ENCODE results near the gene ZNF784. TPM values are rescaled to one million over a fixed set of nuclear protein-coding genes. Genes with fewer than 3 reads are reported as not detected.

ZNF784 gene
- total and polyA plus RNA-seq, 7 donors, result 4.9 to 22.2 (median 10.4) TPM

DNA sequence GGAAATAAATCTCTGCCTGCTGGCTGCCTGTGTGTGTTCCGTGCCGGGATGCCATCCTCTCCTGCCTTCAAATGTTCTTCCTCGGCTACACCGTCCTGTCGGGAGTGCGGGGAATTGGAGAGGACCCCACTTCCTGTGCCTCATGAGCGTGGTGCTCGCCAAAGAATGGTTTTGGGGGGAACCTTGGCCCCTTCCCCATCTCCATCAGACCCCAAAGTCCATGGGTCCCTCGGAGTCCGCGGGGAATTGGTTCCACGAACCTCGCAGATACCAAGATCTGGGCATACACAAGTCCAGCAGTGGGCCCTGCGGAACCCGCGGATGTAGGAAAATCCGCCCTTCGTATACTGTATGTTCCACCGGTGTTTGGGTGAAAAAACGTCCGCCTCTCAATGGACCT lies 21.3 kb downstream of the ZNF784 start:
- Histone ChIP-seq H3K4me1 (peaks cover 32% of the 10 kb centered on the region), H3K27me3 (ENCODE audit: insufficient read depth in 3 of 3, low read length in 2 of 3) (no peaks in the 10 kb centered on the region), H3K9me3 (no peaks in the 10 kb centered on the region), H3K36me3 (ENCODE audit: insufficient read depth in 1 of 2, low read depth in 1 of 2) (peaks cover 0 to 7% of the 10 kb centered on the region in 2 donors), H3K27ac (no peak overlapping the region), H3K4me3 (no peak overlapping the region)
- WGBS, 3 donors, result 82 to 89% (median 84%) methylated on average over 21 of the region's 21 CpGs
- intact Hi-C loops (cut with DNase I), result no loop called here
- TF ChIP-seq, protein P1, sequence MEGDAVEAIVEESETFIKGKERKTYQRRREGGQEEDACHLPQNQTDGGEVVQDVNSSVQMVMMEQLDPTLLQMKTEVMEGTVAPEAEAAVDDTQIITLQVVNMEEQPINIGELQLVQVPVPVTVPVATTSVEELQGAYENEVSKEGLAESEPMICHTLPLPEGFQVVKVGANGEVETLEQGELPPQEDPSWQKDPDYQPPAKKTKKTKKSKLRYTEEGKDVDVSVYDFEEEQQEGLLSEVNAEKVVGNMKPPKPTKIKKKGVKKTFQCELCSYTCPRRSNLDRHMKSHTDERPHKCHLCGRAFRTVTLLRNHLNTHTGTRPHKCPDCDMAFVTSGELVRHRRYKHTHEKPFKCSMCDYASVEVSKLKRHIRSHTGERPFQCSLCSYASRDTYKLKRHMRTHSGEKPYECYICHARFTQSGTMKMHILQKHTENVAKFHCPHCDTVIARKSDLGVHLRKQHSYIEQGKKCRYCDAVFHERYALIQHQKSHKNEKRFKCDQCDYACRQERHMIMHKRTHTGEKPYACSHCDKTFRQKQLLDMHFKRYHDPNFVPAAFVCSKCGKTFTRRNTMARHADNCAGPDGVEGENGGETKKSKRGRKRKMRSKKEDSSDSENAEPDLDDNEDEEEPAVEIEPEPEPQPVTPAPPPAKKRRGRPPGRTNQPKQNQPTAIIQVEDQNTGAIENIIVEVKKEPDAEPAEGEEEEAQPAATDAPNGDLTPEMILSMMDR (IDR thresholded peaks at IDR 0.05), result no peak
- DNase-seq (no peak), ATAC-seq (no peak)

DNA sequence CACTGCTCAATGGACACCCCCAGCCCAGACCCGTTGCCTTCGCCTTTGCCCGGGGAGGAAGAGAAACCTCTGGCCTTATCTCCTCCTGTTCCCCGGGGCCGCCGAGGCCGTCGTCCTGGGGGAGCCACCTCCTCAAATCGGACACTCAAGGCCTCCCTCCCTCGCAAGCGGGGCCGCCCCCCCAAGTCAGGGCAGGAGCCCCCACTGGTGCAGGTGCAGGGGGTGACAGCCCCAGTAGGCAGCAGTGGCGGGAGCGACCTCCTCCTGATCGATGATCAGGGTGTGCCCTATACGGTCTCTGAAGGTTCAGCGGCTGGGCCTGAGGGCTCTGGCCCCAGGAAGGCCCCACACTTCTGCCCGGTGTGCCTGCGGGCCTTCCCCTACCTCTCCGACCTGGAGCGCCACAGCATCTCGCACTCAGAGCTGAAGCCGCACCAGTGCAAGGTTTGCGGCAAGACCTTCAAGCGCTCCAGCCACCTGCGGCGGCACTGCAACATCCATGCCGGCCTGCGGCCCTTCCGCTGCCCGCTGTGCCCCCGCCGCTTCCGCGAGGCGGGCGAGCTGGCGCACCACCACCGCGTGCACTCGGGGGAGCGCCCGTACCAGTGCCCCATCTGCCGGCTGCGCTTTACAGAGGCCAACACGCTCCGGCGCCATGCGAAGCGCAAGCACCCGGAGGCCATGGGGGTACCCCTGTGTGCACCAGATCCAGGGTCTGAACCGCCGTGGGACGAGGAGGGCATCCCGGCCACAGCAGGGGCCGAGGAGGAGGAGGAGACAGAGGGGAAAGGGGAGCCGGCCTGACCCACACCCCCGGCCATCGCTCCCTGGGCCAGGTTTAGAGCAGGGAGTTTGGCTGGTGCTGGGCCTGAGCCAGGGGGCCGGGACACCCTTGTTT lies 22.0 kb downstream of the ZNF784 start:
- TF ChIP-seq, protein P1 (IDR thresholded peaks at IDR 0.05), result no peak
- no peak overlapping the region for H3K4me3 ChIP-seq
- DNase-seq (peak in 1 of 2 donors; percentile 63), ATAC-seq (no peak)
- H3K27me3 ChIP-seq (ENCODE audit: insufficient read depth in 3 of 3, low read length in 2 of 3), result no peaks in the 10 kb centered on the region
- peak overlapping the region; percentile 98 for H3K27ac ChIP-seq
- no peaks in the 10 kb centered on the region for H3K9me3 ChIP-seq
- intact Hi-C loops (cut with DNase I), result no loop called here
- peaks cover 0 to 13% of the 10 kb centered on the region in 2 donors for H3K36me3 ChIP-seq (ENCODE audit: insufficient read depth in 1 of 2, low read depth in 1 of 2)
- WGBS, 3 donors, result 90 to 94% (median 93%) methylated on average over 56 to 60 of the region's 60 CpGs
- peaks cover 25% of the 10 kb centered on the region for H3K4me1 ChIP-seq

DNA sequence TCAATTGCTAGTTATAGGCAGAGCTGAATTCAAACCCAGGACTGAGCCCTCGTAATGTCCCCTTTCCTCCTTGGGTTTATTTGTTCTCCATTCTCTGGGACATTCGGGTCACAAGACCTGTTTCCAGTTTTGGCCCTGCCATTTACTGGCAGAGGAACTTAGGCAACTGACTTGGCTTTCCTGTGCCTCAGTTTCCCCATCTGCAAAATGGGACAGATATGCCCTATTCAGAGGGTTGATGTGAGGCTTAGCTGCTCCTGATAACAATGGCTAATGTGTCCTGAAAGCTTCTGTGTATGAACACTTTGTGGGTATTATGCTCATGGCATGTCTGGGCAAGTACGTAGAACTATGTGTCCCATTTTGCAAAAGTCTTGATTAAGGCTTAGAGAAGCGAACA lies 23.3 kb downstream of the ZNF784 start:
- peak overlapping the region; percentile 98 for H3K27ac ChIP-seq
- 54 to 85% (median 55%) methylated on average over 4 of the region's 4 CpGs for WGBS, 3 donors
- H3K4me3 ChIP-seq, result peak overlapping the region; percentile 72
- H3K4me1 ChIP-seq, result peaks cover 17% of the 10 kb centered on the region
- DNase-seq (no peak), ATAC-seq (no peak)
- H3K27me3 ChIP-seq (ENCODE audit: insufficient read depth in 3 of 3, low read length in 2 of 3), result no peaks in the 10 kb centered on the region
- H3K36me3 ChIP-seq (ENCODE audit: insufficient read depth in 1 of 2, low read depth in 1 of 2), result peaks cover 0 to 26% of the 10 kb centered on the region in 2 donors
- TF ChIP-seq, protein P1 (IDR thresholded peaks at IDR 0.05), result no peak
- intact Hi-C loops (cut with DNase I), result no loop called here
- no peaks in the 10 kb centered on the region for H3K9me3 ChIP-seq

DNA sequence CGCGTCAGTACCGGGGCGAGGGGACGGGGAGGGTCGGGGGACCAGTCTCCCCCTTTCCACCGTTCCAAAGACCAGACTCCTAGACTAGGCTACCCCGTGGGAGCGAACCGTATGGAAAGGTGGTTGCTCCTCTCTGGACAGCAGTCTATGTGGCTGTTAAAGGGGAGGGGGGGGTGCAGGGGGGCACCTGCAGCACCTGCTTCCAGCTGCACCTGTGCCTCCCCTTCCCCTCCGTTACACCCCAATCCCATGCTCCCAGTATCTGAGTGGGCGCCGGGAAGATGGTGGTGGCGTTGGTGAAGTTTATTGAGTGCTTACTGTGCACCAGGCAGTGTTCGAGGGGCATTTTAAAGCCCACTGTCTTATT lies 23.7 kb downstream of the ZNF784 start:
- ATAC-seq, result no peak
- peak overlapping the region; percentile 98 for H3K27ac ChIP-seq
- TF ChIP-seq, protein P1 (IDR thresholded peaks at IDR 0.05), result no peak
- intact Hi-C loops (cut with DNase I), result no loop called here
- peak overlapping the region; percentile 72 for H3K4me3 ChIP-seq
- no peaks in the 10 kb centered on the region for H3K9me3 ChIP-seq
- no peaks in the 10 kb centered on the region for H3K27me3 ChIP-seq (ENCODE audit: insufficient read depth in 3 of 3, low read length in 2 of 3)
- WGBS, 3 donors, result 5 to 8% (median 5%) methylated on average over 13 to 15 of the region's 15 CpGs
- peaks cover 0 to 30% of the 10 kb centered on the region in 2 donors for H3K36me3 ChIP-seq (ENCODE audit: insufficient read depth in 1 of 2, low read depth in 1 of 2)
- peaks cover 20% of the 10 kb centered on the region for H3K4me1 ChIP-seq
- DNase-seq, result no peak

Measured in psoas muscle (tissue), 8 donors.